HepG2 (cell line): Measurements from ENCODE around the gene COMMD4. TPM values are rescaled to one million over a fixed set of nuclear protein-coding genes. Genes with fewer than 3 reads are reported as not detected.

Experiments used
- DZIP1 ChIP-seq: sonication (generic); formaldehyde crosslinking; IDR thresholded peaks from 2 replicates; pipeline ENCODE4 v1.5.0; 2020; ENCODE audit warnings: mild to moderate bottlenecking, missing genetic modification reagents
- FOSL2 ChIP-seq: sonication (generic); formaldehyde crosslinking; IDR thresholded peaks from 2 replicates; pipeline ENCODE4 v1.4.0; 2020; ENCODE audit warnings: missing genetic modification reagents
- HES4 ChIP-seq: sonication (generic); formaldehyde crosslinking; IDR thresholded peaks from 2 replicates; pipeline ENCODE4 v1.9.0; 2021; ENCODE audit warnings: mild to moderate bottlenecking, missing genetic modification reagents, borderline replicate concordance
- HNF4A ChIP-seq: sonication (generic); formaldehyde crosslinking; IDR thresholded peaks from 2 replicates; pipeline ENCODE4 v1.4.0; 2020; ENCODE audit warnings: missing genetic modification reagents
- HOXA9 ChIP-seq: sonication (generic); formaldehyde crosslinking; IDR thresholded peaks from 2 replicates; pipeline ENCODE4 v1.8.1; 2022; ENCODE audit warnings: missing genetic modification reagents, mild to moderate bottlenecking, moderate library complexity, borderline replicate concordance
- NPAS2 ChIP-seq: sonication (generic); formaldehyde crosslinking; IDR thresholded peaks from 2 replicates; pipeline ENCODE4 v1.8.0; 2022; ENCODE audit warnings: mild to moderate bottlenecking, missing genetic modification reagents, borderline replicate concordance
- NRL ChIP-seq: sonication (generic); formaldehyde crosslinking; IDR thresholded peaks from 2 replicates; pipeline ENCODE4 v1.5.0; 2020; ENCODE audit warnings: missing genetic modification reagents, mild to moderate bottlenecking, moderate library complexity, borderline replicate concordance
- RFX3 ChIP-seq: IDR thresholded peaks from 2 replicates; pipeline ENCODE4 v1.6.1; 2016; ENCODE audit warnings: missing biosample characterization, missing genetic modification reagents
- SALL2 ChIP-seq: sonication (generic); formaldehyde crosslinking; IDR thresholded peaks from 2 replicates; pipeline ENCODE4 v1.8.1; 2023; ENCODE audit warnings: mild to moderate bottlenecking, missing genetic modification reagents, inconsistent platforms
- SMC3 ChIP-seq: IDR thresholded peaks from 2 replicates; pipeline ENCODE4 v1.6.1; 2011; ENCODE audit warnings: low read length, improper control_type of control experiment
- TEAD3 ChIP-seq: optimal IDR thresholded peaks from 2 replicates; pipeline ENCODE3; 2016; ENCODE audit warnings: borderline replicate concordance
- U2AF2 ChIP-seq: fragments of 200-400 bp; formaldehyde crosslinking; IDR thresholded peaks from 2 replicates; pipeline ENCODE4 v1.6.1; 2017; ENCODE audit warnings: low read depth, mild to moderate bottlenecking, low read length
- ZFYVE20 ChIP-seq: sonication (generic); formaldehyde crosslinking; IDR thresholded peaks from 2 replicates; pipeline ENCODE4 v1.8.0; 2023; ENCODE audit warnings: low read depth, mild to moderate bottlenecking, moderate library complexity, missing genetic modification reagents, borderline replicate concordance
- ZNF230 ChIP-seq: sonication (generic); formaldehyde crosslinking; IDR thresholded peaks from 2 replicates; pipeline ENCODE4 v1.4.0; 2020; ENCODE audit warnings: mild to moderate bottlenecking, missing genetic modification reagents
- ZNF441 ChIP-seq: sonication (generic); formaldehyde crosslinking; IDR thresholded peaks from 2 replicates; pipeline ENCODE4 v1.7.0; 2021; ENCODE audit warnings: missing genetic modification reagents, borderline replicate concordance
- ZNF646 ChIP-seq: sonication (generic); formaldehyde crosslinking; IDR thresholded peaks from 2 replicates; pipeline ENCODE4 v1.9.0; 2021; ENCODE audit warnings: mild to moderate bottlenecking, missing genetic modification reagents
- ZNF883 ChIP-seq: sonication (generic); formaldehyde crosslinking; IDR thresholded peaks from 2 replicates; pipeline ENCODE4 v1.5.1; 2020; ENCODE audit warnings: mild to moderate bottlenecking, missing genetic modification reagents; ENCODE audit errors: not compliant biosample characterization
- polyA plus RNA-seq, 8 experiments: library from polyadenylated mRNA; depleted of rRNA in 3 of 8; stranded (reverse) in 7 of 8; unstranded in 1 of 8; fragments of >200 nt; fragmentation: Illumina TruSeq in 4 of 8; extraction: Trizol in 4 of 8; gene quantifications; 2 replicates each; pipeline versions ENCODE4 v1.2.1 to v1.2.3, GENCODE V29; 2011 to 2016; ENCODE audit warnings: low read depth in 4 of 8, missing spikeins in 1 of 8, mixed read lengths in 1 of 8; ENCODE audit not compliant: insufficient read depth in 1 of 8
- total RNA-seq, 5 experiments: library from RNA; depleted of rRNA; stranded (reverse); fragments of >200 nt; fragmentation: Illumina TruSeq; extraction: Trizol; gene quantifications; 2 replicates each; pipeline ENCODE4 v1.2.3, GENCODE V29; 2016; ENCODE audit warnings: low read depth in 1 of 5

The COMMD4 gene
- total and polyA plus RNA-seq, 2 of the 13 experiments (the other 11 are each of a cell fraction or from before 2014, with no cell fraction given): 45.8 to 89.9 TPM

GRCh38 chr15:75328493-75329314, 7.2 kb upstream of the COMMD4 start (continued):
- TF ChIP-seq ZNF646 (CRISPR knock-in tag) (no peak), ZNF230 (no peak), ZNF441 (CRISPR knock-in tag) (no peak), HNF4A (peak; percentile 18; the same call in 1 of the 2 replicates), RFX3 (CRISPR knock-in tag) (no peak), NRL (CRISPR knock-in tag) (no peak), HES4 (CRISPR knock-in tag) (no peak), HOXA9 (no peak), U2AF2 (no peak), SALL2 (CRISPR knock-in tag) (no peak), DZIP1 (CRISPR knock-in tag) (no peak), SMC3 (peak; percentile 13; the same call in 1 of the 2 replicates), ZNF883 (CRISPR knock-in tag) (peak; percentile 27), NPAS2 (CRISPR knock-in tag) (no peak), TEAD3 (CRISPR knock-in tag) (peak; percentile 18), FOSL2 (CRISPR knock-in tag) (no peak), ZFYVE20 (CRISPR knock-in tag) (no peak)
